CD4-positive, alpha-beta T cell treated with Interleukin-15 for 1 hour (primary cell): ENCODE results near the gene PCDHGC5.

Source experiments
- DNase-seq: peaks from one replicate; pipeline ENCODE4 v3.0.0-alpha.2; 2020

Gene PCDHGC5

DNA sequence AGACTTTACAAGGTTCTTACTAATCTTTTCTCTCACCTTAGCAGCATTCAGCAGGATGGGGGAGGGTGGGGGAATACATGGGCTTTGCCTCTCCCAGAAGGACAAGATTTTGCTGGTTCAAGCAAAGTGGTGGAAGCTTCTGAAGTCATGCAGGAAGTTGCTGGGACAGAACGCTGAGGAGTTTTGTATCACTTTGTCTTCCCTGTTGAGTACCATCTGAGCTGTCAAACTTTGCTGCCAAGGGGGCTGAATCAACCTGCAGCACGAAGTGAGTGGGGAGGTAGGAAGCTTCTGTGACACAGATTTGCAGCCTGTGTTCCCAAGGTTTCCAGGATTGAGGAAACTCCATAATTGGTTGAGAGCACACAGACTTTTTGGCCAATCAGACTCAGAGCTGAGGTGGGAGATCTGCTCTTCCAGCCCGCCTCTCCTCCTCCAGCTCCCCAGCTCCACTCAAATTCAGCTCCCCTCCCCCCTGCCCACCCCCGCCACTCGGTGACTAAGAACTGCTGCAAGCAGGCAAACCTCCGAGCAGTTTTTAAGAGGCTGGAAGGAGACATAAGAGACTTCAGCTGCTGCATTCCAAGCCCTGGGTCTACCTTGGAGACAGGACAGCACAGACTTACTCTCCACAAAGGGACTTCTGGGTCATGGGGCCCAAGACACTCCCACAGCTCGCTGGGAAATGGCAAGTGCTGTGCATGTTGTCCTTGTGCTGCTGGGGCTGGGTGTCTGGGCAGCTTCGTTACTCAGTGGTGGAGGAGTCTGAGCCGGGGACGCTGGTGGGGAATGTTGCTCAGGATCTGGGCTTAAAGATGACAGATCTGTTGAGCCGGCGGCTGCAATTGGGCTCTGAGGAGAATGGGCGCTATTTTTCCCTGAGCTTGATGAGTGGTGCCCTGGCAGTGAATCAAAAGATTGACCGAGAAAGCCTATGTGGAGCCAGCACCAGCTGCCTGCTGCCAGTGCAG is at the start of gene PCDHGC5:
Gene PCDHGC5, plus strand, starts transcription at position 491 of the 971 bp plus-strand sequence. Its CDS starts 160 bp downstream, at position 651.
- DNase-seq, result no peak

DNA sequence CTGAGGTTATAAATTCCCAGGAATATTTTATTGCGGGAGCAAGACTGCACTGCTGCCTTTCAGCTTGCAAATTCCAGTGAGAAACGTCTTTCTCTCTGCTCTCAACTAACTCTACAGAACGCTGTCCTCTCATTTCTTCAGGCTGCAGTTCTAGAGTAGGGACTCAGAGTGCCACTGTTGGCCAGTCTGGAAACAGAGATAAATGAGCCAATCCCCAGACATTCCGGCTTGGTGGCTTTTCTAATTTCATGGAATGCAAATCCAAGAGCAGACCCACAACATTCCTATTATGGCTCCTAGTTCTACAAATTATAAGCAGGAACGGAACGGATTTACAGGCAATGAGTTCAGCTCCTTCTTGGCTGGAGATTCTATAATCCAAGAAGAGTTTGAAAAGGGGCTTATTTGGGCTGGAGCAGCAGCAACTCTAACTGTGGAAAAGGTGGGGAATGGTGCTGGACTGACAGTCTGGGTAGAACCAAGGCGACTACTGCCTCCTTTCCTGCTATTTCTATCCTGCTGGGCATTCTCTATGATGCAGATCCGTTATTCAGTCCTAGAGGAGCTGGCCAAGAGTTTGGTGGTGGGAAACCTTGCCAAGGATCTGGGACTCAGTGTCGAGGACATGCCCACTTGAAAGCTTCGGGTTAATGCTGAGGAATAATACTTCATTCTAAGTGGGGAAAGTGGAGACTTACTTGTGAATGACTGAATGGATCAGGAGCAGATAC is 49.3 kb upstream of the PCDHGC5 start:
- DNase-seq, result no peak

DNA sequence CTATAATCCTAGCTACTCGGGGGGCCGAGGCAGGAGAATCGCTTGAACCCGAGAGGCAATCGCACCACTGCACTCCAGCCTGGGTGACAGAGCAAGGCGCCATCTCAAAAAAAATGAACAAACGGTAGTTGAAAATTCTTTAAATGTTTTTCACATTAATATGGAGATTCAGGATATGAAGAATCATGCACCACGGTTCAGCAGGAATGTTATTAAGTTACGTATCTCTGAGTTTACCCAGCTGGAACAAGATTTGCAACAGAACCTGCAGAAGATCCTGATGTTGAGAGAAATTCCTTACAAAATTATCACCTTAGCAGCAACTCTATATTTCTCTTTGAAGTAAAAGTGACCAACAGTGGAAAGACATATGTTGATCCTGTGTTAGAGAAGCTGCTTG is 48.5 kb upstream of the PCDHGC5 start:
- DNase-seq, result no peak

DNA sequence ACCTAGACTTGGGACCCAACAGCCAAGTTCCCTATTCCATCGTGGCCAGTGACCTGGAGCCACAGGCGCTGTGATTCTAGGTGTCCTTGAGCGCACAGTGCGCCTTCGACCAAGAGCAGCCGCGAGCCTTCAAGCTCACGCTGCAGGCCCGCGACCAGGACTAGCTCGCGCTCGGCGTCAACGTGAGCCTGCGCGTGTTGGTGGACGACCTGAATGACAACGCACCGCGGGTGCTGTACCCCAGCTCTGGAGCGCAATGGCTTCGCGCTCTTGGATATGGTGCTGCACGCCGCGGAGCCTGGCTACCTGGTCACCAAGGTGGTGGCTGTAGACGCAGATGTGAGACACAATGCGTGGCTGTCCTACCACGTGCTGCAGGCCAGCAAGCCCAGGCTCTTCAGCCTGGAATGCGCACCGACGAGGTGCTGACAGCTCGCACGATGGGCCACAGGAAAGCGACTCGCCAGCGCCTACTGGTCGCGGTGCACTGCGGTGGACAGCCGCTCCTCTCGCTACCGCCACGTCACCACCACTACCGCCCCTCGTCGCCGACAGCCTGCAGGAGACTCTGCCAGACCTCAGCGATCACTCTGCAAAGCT is 47.2 kb upstream of the PCDHGC5 start:
- DNase-seq, result no peak

DNA sequence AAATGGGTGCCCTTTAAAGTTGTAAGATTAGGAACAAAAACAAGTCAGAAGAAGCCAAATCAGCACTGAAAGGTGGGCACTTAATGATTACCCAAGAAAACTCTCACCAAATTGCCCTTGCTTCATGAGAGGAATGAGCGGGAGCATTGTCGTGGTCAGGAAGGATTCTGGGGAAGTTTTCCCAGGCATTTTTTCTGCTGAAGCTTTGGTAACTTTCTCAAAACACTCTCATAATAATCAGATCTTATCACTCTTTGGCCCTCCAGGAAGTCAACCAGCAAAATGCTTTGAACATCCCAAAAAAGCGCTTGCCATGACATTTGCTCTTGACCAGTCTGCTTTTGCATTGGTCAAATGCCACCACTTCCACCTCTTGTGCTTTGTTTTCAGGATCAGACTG is 23.5 kb upstream of the PCDHGC5 start:
- no peak for DNase-seq

DNA sequence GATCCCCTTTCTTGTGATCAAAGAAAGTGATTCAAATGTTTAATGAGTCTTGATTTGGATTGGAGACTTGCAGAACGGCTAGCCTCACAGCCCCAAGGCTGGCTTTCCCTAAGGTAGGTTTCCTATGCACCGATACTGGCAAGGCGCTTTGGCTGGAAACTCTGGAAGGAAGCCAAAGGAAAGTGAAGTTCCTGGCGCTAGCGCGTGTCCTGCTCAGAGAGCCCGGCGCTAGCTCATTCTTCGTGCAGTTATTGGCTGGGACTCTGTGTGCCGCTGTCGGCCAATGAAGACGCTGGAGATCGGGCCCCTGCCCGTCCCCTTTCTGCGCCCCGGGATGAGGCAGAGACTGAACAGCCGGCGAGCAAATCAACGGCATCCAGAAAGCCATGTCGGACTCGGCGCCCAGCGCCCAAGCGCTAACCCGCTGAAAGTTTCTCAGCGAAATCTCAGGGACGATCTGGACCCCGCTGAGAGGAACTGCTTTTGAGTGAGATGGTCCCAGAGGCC is 13.2 kb upstream of the PCDHGC5 start, which contains the start of gene PCDHGC3:
Gene PCDHGC3, plus strand, starts transcription at position 342 of the 507 bp plus-strand sequence. Its CDS starts 151 bp downstream, at position 493.
- peak; percentile 41 for DNase-seq

DNA sequence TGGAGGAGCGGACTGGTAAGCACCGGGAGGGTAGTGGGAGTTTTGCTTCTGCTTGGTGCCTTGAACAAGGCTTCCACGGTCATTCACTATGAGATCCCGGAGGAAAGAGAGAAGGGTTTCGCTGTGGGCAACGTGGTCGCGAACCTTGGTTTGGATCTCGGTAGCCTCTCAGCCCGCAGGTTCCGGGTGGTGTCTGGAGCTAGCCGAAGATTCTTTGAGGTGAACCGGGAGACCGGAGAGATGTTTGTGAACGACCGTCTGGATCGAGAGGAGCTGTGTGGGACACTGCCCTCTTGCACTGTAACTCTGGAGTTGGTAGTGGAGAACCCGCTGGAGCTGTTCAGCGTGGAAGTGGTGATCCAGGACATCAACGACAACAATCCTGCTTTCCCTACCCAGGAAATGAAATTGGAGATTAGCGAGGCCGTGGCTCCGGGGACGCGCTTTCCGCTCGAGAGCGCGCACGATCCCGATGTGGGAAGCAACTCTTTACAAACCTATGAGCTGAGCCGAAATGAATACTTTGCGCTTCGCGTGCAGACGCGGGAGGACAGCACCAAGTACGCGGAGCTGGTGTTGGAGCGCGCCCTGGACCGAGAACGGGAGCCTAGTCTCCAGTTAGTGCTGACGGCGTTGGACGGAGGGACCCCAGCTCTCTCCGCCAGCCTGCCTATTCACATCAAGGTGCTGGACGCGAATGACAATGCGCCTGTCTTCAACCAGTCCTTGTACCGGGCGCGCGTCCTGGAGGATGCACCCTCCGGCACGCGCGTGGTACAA is 12.6 kb upstream of the PCDHGC5 start:
- no peak for DNase-seq

DNA sequence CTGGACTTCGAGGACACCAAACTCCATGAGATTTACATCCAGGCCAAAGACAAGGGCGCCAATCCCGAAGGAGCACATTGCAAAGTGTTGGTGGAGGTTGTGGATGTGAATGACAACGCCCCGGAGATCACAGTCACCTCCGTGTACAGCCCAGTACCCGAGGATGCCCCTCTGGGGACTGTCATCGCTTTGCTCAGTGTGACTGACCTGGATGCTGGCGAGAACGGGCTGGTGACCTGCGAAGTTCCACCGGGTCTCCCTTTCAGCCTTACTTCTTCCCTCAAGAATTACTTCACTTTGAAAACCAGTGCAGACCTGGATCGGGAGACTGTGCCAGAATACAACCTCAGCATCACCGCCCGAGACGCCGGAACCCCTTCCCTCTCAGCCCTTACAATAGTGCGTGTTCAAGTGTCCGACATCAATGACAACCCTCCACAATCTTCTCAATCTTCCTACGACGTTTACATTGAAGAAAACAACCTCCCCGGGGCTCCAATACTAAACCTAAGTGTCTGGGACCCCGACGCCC is 11.8 kb upstream of the PCDHGC5 start:
- DNase-seq, result no peak

DNA sequence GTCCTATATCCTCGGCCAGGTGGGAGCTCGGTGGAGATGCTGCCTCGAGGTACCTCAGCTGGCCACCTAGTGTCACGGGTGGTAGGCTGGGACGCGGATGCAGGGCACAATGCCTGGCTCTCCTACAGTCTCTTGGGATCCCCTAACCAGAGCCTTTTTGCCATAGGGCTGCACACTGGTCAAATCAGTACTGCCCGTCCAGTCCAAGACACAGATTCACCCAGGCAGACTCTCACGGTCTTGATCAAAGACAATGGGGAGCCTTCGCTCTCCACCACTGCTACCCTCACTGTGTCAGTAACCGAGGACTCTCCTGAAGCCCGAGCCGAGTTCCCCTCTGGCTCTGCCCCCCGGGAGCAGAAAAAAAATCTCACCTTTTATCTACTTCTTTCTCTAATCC is 11.1 kb upstream of the PCDHGC5 start:
- DNase-seq, result no peak

DNA sequence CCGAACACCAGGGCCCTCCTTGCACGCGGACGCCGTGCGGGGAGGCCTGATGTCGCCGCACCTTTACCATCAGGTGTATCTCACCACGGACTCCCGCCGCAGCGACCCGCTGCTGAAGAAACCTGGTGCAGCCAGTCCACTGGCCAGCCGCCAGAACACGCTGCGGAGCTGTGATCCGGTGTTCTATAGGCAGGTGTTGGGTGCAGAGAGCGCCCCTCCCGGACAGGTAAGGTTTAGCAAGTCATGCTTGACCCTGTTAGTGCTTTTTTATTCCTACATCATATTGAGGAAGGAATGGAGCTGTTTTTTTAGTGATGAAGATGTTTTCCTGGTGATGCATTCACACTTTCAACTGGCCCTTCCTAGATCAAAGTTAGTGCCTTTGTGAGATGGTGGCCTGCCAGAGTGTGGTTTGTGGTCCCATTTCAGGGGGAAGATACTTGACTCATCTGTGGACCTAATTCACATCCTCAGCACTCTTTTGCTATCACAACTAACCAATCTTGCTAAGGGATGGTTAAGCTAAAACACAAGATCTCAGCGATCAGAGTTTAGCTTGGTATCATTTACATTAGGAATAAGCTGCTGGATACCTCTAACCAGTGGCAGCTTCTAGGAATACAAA is 10.4 kb upstream of the PCDHGC5 start:
- DNase-seq, result no peak

DNA sequence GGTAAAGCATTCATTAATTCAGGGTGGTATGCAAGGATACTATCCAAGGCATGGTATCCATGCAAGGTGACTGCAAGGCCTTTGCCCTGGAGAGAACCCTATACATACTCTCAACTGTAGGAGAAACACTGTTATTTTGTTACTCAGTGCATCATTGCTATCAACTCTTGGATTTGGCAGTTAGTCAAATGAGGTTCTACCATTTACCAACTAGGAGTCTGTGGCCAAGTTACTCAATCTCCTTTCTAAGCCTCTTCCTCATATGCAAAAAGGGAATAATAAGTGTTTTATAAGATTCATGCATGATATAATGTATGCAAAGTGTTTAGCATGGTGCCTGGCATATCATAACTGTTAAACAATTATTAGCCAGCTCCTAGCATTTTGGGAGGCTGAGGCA is 9.1 kb upstream of the PCDHGC5 start:
- no peak for DNase-seq

DNA sequence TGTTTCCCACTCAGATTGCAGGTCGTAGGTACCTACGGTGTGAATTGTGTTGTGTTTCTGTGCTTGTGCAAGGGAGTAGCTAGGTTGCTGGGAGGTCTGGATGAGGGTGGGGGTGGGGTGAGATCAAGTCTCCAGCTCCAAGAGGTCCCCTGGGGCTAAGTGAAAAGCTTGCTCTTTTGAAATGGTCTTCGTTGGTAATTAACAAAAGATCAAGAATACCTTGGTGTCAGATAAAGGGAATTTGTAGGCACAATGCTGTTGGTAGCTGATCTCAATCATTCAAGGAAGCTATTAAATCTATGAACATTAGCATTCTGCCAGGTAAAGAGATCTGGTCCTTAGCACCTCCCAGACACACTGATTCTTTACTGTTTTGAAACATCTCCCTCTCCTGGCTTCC is 5.0 kb upstream of the PCDHGC5 start:
- DNase-seq, result no peak

DNA sequence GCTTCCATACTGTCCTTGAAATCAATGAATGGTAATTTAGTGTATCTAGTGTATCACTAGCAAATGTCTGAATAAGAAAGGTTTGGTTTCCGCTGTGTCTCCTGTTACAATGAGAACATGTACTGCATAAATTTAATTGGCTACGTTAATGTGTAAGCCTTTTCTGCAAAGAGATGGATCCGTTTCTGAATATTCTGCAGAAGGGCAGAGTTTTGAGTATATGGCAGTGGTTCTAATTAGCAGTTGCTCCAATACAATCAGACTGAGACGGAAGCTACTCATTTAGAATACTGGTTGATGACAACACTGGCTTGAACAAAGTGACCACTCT is 4.6 kb upstream of the PCDHGC5 start:
- no peak for DNase-seq

DNA sequence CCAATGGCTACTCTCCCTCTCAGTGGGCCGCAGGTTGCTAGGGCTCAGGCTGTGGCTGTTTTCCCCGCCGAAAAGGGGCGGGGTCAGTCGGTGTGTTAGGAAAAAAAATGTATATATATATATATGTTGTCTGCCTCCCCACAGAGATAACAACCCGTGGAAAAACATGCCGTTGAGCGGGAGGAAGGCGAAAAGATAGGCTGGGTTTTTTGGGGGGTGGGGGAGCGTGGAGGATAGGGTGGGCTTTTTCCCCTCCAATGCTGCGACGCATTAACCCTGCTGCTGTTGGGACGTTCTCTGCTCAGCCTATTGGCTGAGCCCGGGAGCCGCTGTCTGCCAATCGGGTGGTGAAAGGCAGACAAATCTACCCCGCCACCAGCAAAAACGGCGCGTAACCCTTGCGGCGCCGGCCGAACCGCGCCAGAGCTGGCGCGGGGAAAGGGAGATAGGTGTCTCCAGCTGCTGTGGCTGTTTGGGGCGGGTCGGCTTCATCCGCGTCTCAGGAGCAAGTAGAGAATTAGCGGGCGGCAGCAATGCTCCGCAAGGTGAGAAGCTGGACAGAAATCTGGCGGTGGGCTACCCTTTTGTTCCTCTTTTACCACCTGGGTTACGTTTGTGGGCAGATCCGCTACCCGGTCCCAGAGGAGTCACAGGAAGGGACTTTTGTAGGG is 4.1 kb upstream of the PCDHGC5 start, which contains the start of gene PCDHGC4:
Gene PCDHGC4, plus strand, starts transcription at position 390 of the 671 bp plus-strand sequence. Its CDS starts 144 bp downstream, at position 534.
- no peak for DNase-seq

DNA sequence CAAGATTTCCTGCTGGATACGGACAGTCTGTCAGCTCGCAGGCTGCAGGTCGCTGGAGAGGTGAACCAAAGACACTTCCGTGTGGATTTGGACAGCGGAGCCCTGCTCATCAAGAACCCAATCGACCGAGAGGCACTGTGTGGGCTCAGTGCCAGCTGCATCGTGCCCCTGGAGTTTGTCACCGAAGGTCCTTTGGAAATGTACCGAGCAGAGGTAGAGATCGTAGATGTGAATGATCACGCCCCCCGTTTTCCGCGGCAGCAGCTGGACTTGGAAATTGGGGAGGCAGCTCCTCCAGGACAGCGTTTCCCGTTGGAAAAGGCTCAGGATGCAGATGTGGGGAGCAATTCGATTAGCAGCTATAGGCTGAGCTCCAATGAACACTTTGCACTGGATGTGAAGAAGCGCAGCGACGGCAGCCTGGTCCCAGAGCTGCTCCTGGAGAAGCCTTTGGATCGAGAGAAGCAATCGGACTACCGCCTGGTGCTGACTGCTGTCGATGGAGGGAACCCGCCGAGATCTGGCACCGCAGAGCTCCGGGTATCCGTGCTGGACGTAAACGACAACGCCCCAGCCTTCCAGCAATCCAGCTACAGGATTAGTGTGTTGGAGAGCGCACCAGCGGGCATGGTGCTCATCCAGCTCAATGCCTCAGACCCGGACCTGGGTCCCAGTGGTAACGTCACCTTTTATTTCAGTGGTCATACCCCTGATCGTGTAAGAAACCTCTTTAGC is 3.4 kb upstream of the PCDHGC5 start:
- DNase-seq, result no peak

DNA sequence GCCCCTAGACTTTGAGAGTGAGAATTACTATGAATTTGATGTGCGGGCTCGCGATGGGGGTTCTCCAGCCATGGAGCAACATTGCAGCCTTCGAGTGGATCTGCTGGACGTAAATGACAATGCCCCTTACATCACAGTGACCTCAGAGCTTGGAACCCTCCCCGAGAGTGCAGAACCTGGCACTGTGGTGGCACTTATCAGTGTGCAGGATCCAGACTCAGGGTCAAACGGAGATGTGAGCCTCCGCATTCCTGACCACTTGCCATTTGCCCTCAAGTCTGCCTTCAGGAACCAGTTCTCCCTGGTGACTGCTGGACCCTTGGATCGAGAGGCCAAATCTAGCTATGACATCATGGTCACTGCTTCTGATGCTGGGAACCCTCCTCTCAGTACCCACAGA is 2.8 kb upstream of the PCDHGC5 start:
- DNase-seq, result no peak

DNA sequence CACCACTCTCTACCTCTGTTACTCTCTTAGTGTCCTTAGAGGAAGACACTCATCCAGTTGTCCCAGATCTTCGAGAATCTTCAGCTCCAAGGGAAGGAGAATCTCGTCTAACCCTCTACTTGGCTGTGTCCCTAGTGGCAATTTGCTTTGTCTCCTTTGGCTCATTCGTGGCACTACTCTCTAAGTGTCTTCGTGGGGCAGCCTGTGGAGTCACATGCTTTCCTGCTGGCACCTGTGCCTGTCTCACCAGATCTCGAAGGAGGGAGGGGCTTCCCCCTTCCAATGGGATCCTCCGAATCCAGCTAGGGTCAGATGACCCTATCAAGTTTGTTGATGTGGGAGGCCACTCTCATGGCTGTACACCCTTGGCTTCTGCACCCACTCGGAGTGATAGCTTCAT is 1.8 kb upstream of the PCDHGC5 start:
- DNase-seq, result no peak

DNA sequence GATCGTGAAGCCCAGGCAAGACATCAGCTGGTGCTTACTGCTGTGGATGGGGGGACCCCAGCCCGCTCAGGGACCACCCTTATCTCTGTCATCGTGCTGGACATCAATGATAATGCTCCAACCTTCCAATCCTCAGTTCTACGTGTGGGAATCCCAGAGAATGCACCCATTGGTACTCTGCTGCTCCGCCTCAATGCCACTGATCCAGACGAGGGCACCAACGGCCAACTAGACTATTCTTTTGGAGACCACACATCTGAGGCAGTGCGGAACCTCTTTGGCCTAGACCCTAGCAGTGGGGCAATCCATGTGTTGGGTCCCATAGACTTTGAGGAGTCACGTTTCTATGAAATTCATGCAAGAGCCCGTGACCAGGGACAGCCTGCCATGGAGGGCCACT is 960 bp downstream of the PCDHGC5 start:
- DNase-seq, result no peak

DNA sequence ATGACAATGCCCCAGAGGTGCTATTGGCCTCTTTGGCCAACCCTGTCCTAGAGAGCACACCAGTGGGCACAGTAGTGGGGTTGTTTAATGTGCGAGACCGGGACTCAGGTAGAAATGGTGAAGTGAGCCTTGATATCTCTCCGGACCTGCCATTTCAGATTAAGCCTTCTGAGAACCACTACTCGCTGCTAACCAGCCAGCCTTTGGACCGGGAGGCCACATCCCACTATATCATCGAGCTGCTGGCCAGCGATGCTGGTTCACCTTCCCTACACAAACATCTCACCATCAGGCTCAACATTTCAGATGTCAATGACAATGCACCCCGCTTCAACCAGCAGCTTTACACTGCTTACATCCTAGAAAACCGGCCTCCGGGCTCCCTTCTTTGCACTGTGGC is 1.4 kb downstream of the PCDHGC5 start:
- no peak for DNase-seq

DNA sequence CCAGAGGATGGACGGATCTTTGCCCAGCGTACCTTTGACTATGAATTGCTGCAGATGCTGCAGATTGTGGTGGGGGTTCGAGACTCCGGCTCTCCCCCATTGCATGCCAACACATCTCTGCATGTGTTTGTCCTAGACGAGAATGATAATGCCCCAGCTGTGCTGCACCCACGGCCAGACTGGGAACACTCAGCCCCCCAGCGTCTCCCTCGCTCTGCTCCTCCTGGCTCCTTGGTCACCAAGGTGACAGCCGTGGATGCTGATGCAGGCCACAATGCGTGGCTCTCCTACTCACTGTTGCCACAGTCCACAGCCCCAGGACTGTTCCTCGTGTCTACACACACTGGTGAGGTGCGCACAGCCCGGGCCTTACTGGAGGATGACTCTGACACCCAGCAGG is 1.9 kb downstream of the PCDHGC5 start:
- no peak for DNase-seq
